HL-60/S4 treated with phorbol 12-myristate 13-acetate at 8.2 ng/mL for 4 days and 3 days (cell line): ENCODE data around the gene HNRNPA2B1.

ENCODE experiments used
- in situ Hi-C: fragments of 300-500 bp; cut with MboI; formaldehyde crosslinking; loops from 2 replicates; pipeline ENCODE4 v1.15.0; 2022; ENCODE audit warnings: low sequenced_read_pairs

The HNRNPA2B1 gene

GRCh38 chr7:26200444-26201246 is at the start of gene HNRNPA2B1:
HNRNPA2B1 (minus strand) TSS chr7:26200746; CDS start chr7:26200577, 169 bp downstream.
- in situ Hi-C loops = no loop called here

GRCh38 chr7:26250239-26250638 is 49.7 kb upstream of the HNRNPA2B1 start:
- in situ Hi-C loops = no loop called here

- in situ Hi-C loops = no loop called here
These were observed 44.6 kb upstream of the HNRNPA2B1 start for GRCh38 chr7:26245150-26245549.

GRCh38 chr7:26238032-26238431 is 37.5 kb upstream of the HNRNPA2B1 start:
- in situ Hi-C loops = no loop called here

- in situ Hi-C loops = no loop called here
These were observed 36.7 kb upstream of the HNRNPA2B1 start for GRCh38 chr7:26237035-26237807.

- in situ Hi-C loops = no loop called here
These were observed 33.5 kb upstream of the HNRNPA2B1 start for GRCh38 chr7:26233902-26234511.

- in situ Hi-C loops = no loop called here
These were observed 27.4 kb upstream of the HNRNPA2B1 start for GRCh38 chr7:26227987-26228386.

- in situ Hi-C loops = no loop called here
These were observed 23.8 kb upstream of the HNRNPA2B1 start for GRCh38 chr7:26224359-26224758.

- in situ Hi-C loops = no loop called here
These were observed 15.5 kb upstream of the HNRNPA2B1 start for GRCh38 chr7:26216049-26216448.

- in situ Hi-C loops = no loop called here
These were observed 13.4 kb upstream of the HNRNPA2B1 start for GRCh38 chr7:26213807-26214515.

- in situ Hi-C loops = no loop called here
These were observed 12.6 kb upstream of the HNRNPA2B1 start for GRCh38 chr7:26212921-26213718.

GRCh38 chr7:26208040-26208439 is 7.5 kb upstream of the HNRNPA2B1 start:
- in situ Hi-C loops = no loop called here

GRCh38 chr7:26203016-26203415 is 2.5 kb upstream of the HNRNPA2B1 start:
- in situ Hi-C loops = no loop called here

GRCh38 chr7:26202019-26202990 is 1.8 kb upstream of the HNRNPA2B1 start:
- in situ Hi-C loops = no loop called here

GRCh38 chr7:26201247-26202018 is 887 bp upstream of the HNRNPA2B1 start, which contains the start of gene CBX3:
CBX3 (plus strand) TSS chr7:26201745; CDS start chr7:26202999, 1,254 bp downstream.
- in situ Hi-C loops = no loop called here

- in situ Hi-C loops = no loop called here
These were observed 505 bp downstream of the HNRNPA2B1 start for GRCh38 chr7:26200038-26200443.

GRCh38 chr7:26199301-26200037 is 1.1 kb downstream of the HNRNPA2B1 start:
- in situ Hi-C loops = no loop called here
